GM06990 (cell line): Measurements from ENCODE around the gene EMILIN1.
"Not testable (repeated sequence)": the region's sequence is repeated elsewhere in the genome, so short reads cannot be mapped to it uniquely, and the experiment has no call there.

ENCODE experiments used
- DNase-seq: peaks from one replicate; pipeline ENCODE4 v3.0.0-alpha.2; 2011; ENCODE audit not compliant: insufficient read length; ENCODE audit errors: extremely low read depth
- H3K27me3 ChIP-seq: replicated peaks from 2 replicates; pipeline ENCODE4 v1.6.0; 2011; ENCODE audit warnings: low read length; ENCODE audit not compliant: control insufficient read depth, insufficient read depth
- H3K36me3 ChIP-seq: 2 replicates; pipeline ENCODE4 v1.5.1; 2011; ENCODE audit warnings: low read length; ENCODE audit not compliant: control insufficient read depth, insufficient read depth
- H3K4me3 ChIP-seq: replicated peaks from 2 replicates; pipeline ENCODE4 v1.5.1; 2011; ENCODE audit warnings: low read depth, mild to moderate bottlenecking, control low read depth, low read length
- CTCF ChIP-seq: IDR thresholded peaks from 2 replicates; pipeline ENCODE4 v1.5.1; 2011; ENCODE audit warnings: low read length, control low read depth, mild to moderate bottlenecking, inconsistent platforms; ENCODE audit not compliant: insufficient read depth, poor library complexity, severe bottlenecking

The EMILIN1 gene

GRCh38 chr2:27073782-27074181, 4.6 kb upstream of the EMILIN1 start:
- no peaks in the 10 kb centered on the region for H3K27me3 ChIP-seq

GRCh38 chr2:27074738-27075565, 3.5 kb upstream of the EMILIN1 start:
- no peaks in the 10 kb centered on the region for H3K36me3 ChIP-seq
- no peak overlapping the region for H3K4me3 ChIP-seq
- H3K27me3 ChIP-seq: no peaks in the 10 kb centered on the region
- peak; percentile 52 for DNase-seq
- no peak for TF ChIP-seq CTCF

More at GRCh38 chr2:27073782-27074181, 4.6 kb upstream of the EMILIN1 start:
- H3K4me3 ChIP-seq: no peak overlapping the region
- peaks cover 7% of the 10 kb centered on the region for H3K36me3 ChIP-seq
- DNase-seq: no peak
- TF ChIP-seq CTCF: no peak

- DNase-seq, H3K4me3 ChIP-seq, H3K27me3 ChIP-seq, H3K36me3 ChIP-seq: not testable (repeated sequence)
Observed at GRCh38 chr2:27075566-27075871, 2.9 kb upstream of the EMILIN1 start.

- no peak for DNase-seq
- no peak for TF ChIP-seq CTCF
Observed at GRCh38 chr2:27076323-27076722, 2.1 kb upstream of the EMILIN1 start.

GRCh38 chr2:27077231-27077630, 1.2 kb upstream of the EMILIN1 start:
- Histone ChIP-seq H3K27me3 (no peaks in the 10 kb centered on the region), H3K36me3 (no peaks in the 10 kb centered on the region), H3K4me3 (no peak overlapping the region)
- TF ChIP-seq CTCF: no peak
- DNase-seq: no peak

More at GRCh38 chr2:27076323-27076722, 2.1 kb upstream of the EMILIN1 start:
- Histone ChIP-seq H3K4me3 (no peak overlapping the region), H3K36me3 (no peaks in the 10 kb centered on the region), H3K27me3 (no peaks in the 10 kb centered on the region)

- DNase-seq: no peak
- no peaks in the 10 kb centered on the region for H3K36me3 ChIP-seq
- H3K27me3 ChIP-seq: no peaks in the 10 kb centered on the region
- no peak for TF ChIP-seq CTCF
- no peak overlapping the region for H3K4me3 ChIP-seq
Observed at GRCh38 chr2:27079233-27080139, 1.1 kb downstream of the EMILIN1 start.
